Epidermal melanocyte (primary cell): ENCODE measurements around the gene CPM.

Experiments
- DNase-seq: peaks from one replicate; pipeline ENCODE4 v3.0.0; 2011; ENCODE audit warnings: low spot score; ENCODE audit not compliant: insufficient read length

CPM gene

DNA sequence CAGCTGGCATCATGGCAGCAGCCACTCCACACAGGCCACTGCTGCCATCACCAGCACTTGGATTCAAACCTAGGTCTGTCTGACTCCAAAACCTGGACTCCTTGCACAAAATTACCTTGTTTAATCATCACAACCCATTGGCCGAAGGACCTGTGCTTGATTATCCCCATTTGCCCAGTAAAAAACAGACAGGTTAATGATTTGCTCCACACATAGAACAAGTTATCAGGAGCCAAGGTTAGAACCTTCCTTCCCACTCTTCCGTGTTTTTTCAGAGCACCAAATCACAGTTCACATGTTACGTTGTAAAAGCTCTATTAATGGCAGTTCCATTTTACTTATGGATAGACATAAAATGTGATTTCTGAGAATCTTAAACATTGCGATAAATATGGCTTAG, 23.5 kb upstream of the CPM start:
- no peak for DNase-seq

- DNase-seq, result no peak
Observed at GRCh38 chr12:68954811-68955210, 21.8 kb upstream of the CPM start.

DNA sequence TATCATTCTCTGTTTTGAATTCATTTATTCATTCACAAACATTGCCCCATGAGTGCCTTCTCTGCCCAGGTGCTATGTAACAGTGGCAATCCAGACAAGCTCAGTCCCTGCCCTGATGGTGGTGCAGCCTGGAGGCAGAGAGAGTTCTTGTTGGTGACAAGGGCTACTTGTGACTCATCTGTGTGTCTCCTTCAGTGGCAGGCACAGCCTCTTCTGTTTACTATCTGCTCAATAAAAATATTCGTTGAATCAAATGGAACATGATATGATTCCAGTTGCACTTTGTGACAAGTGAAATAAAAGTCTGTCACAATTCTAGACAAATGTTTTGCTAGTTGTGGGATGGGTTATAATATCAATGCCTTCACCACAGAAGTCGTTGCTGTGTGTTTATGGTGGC, 20.6 kb upstream of the CPM start:
- no peak for DNase-seq

- no peak for DNase-seq
Observed at GRCh38 chr12:68951652-68952051, 18.7 kb upstream of the CPM start.

DNA sequence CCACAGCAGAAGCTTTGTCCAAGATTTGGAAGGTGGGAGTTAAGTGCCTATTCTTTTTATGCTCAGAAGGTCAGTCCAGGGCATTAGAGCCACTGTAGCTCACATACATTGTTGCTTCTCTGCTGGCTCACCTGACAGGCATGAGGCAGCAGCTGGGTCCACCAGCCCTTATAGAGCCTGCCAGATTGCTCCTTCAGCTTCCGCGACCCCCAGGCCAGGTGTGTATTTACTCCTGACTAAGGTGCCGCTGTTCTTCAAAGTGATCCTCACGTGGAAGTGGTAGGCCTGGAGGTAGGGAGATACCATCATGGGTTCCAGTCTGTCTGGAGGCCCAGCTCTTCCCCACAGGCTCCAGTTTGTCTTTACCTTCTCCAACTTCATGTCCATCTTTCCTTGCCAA, 17.5 kb upstream of the CPM start:
- no peak for DNase-seq

- no peak for DNase-seq
Observed at GRCh38 chr12:68945255-68945654, 12.3 kb upstream of the CPM start.

- no peak for DNase-seq
Observed at GRCh38 chr12:68944296-68945076, 11.5 kb upstream of the CPM start.

DNA sequence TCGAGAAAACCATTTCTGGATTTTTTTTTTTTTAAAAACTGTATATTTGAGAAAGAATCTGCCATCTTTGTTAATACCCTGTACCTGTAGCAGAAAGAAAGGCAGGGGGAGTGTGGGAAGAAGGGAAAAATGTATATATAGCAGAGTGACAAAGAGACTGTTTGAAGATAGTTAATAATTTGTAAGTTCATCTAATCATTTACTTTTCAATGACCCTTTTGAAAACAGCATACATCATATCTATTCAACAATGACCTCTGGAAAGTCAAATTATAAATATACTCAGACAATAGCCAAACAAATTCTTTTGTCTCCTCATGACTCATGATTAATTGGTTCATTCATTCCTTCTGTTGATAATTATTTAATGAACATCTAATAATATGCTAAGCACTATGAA, 10.9 kb upstream of the CPM start:
- no peak for DNase-seq

GRCh38 chr12:68940731-68941130, 7.8 kb upstream of the CPM start:
- no peak for DNase-seq

GRCh38 chr12:68939505-68939904, 6.5 kb upstream of the CPM start:
- DNase-seq, result no peak

GRCh38 chr12:68934392-68934791, 1.4 kb upstream of the CPM start:
- no peak for DNase-seq

- no peak for DNase-seq
Observed at GRCh38 chr12:68932128-68932960, 627 bp downstream of the CPM start.

DNA sequence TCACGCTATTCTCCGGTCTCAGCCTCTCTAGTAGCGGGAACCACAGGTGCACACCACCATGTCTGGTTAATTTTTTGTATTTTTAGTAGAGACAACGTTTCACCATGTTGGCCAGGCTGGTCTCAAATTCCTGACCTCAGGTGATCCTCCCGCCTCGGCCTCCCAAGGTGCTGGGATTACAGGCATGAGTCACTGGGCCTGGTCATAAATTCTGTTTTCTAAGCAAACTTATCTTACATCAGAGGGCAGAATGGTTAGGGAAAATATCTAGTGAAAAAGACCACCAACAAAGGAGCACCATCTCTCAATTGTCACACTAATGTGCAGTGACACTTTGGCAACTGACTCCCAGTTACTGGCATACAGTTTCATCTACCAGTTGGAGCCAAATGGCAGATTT, 2.8 kb downstream of the CPM start:
- no peak for DNase-seq

GRCh38 chr12:68924546-68924945, 8.4 kb downstream of the CPM start:
- no peak for DNase-seq

DNA sequence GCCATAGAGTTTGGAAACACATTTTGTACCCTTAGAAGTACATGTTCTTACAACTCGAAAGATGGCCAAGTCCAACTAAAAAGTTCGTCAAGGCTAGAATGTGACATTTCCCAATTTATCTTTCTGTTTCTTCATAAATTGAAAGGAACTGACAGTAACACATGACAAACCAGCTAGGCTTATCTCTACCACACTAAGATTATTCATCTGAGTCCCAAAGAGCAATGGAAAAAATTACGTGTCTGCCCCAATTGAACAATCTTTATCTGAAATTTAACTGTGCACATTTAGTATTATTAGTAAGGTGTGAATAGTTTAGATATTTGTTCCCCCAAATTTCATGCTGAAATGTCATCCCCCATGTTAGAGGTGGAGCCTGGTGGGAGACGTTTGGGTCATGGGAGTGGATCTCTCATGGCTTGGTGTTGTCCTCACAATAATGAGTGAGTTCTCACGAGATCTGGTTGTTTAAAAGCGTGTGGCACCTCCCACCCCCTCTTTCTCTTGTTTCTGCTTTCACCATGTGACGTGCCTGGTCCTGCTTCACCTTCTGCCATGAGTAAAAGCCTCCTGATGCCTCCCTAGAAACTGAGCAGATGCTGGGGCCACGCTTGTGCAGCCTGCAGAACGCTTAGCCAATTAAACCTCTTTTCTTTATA, 13.3 kb downstream of the CPM start:
- no peak for DNase-seq

GRCh38 chr12:68918960-68919359, 14.0 kb downstream of the CPM start:
- DNase-seq, result no peak

GRCh38 chr12:68915055-68915454, 17.9 kb downstream of the CPM start:
- DNase-seq, result no peak

DNA sequence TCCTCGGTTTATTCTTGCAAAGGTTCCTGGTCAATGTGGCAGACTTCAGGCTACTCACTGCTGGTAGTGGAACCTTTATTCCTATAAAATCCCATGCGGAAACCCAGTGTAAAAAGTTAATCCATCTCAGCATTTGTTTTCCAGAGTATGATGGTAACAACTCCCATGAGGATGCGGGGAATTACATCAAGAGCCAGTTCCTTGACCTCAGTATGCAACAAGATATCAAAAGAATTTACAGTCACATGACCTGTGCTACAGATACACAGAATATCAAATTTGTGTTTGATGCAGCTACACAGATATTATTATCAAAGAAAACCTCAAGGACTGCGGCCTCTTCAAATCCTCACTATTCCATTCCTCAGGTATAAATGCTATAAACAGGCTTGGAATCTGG, 19.3 kb downstream of the CPM start:
- no peak for DNase-seq

GRCh38 chr12:68912916-68913315, 20.1 kb downstream of the CPM start:
- DNase-seq, result no peak

- no peak for DNase-seq
Observed at GRCh38 chr12:68911197-68911718, 21.7 kb downstream of the CPM start.

GRCh38 chr12:68910128-68910527, 22.8 kb downstream of the CPM start:
- no peak for DNase-seq

GRCh38 chr12:68908076-68908475, 24.9 kb downstream of the CPM start:
- DNase-seq, result no peak
